Measurements from ENCODE around the gene KCNE1.

- TF ChIP-seq POLR2A (IDR thresholded peaks at IDR 0.05): no peak
- no peak for TF ChIP-seq CTCF (IDR thresholded peaks at IDR 0.05)
Measured at GRCh38 chr21:34560021-34560420, 48.0 kb upstream of the KCNE1 start.
